GM12892 (cell line): ENCODE measurements around the gene CLIC5.

Source experiments
- POLR2A ChIP-seq: IDR thresholded peaks from 2 replicates; pipeline ENCODE4 v1.6.1; 2011; ENCODE audit warnings: low read depth, low read length, control low read depth
- POLR2AphosphoS5 ChIP-seq: IDR thresholded peaks from 2 replicates; pipeline ENCODE4 v1.6.1; 2011; ENCODE audit warnings: low read depth, low read length, control low read depth

DNA sequence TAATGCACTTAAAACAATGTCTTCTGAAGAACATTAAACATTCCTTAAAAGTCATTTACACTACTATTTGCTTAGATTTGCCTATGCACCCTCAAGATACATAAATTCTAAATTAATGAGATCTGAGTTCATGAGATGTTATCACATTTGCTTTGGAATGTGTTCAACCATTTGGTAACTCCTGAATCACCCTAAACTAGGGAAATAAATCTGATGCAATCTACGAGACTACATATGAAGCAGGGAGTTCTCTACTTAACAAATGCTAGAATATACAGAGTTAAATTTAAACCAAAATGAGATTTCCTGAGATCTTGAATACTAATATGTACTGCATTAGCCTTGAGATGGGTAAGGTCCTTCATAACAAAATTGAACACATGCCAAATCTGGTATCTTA is 170.1 kb downstream of the CLIC5 start:
- TF ChIP-seq POLR2AphosphoS5 (no peak), POLR2A (no peak)
